Colonic mucosa (tissue), 4 donors: Measurements from ENCODE around the gene PPP1R9B. TPM values are rescaled to one million over a fixed set of nuclear protein-coding genes. Genes with fewer than 3 reads are reported as not detected.
A peak's percentile ranks its signal among the peaks of the same experiment; 100 is the strongest.

Source experiments
- DNase-seq: peaks from one replicate; pipeline ENCODE4 v3.0.0-alpha.2; 2020
- H3K27ac ChIP-seq: fragments of 200-600 bp; one replicate; pipeline ENCODE4 v1.8.0; 2021
- H3K27me3 ChIP-seq: fragments of 200-600 bp; one replicate; pipeline ENCODE4 v1.8.0; 2021
- H3K36me3 ChIP-seq: fragments of 200-600 bp; one replicate; pipeline ENCODE4 v1.8.0; 2021
- H3K4me1 ChIP-seq: fragments of 200-600 bp; one replicate; pipeline ENCODE4 v1.8.0; 2021; ENCODE audit warnings: mild to moderate bottlenecking
- H3K4me3 ChIP-seq: fragments of 200-600 bp; one replicate; pipeline ENCODE4 v1.8.0; 2021
- H3K9ac ChIP-seq, 2 donors: one replicate each; pipeline ENCODE4 v1.7.0; 2013; ENCODE audit warnings: control low read depth in 2 of 2, low read depth in 2 of 2, low read length in 2 of 2
- H3K9me3 ChIP-seq: fragments of 200-600 bp; one replicate; pipeline ENCODE4 v1.8.0; 2021
- CTCF ChIP-seq: fragments of 200-600 bp; IDR thresholded peaks from one replicate; pipeline ENCODE4 v1.8.0; 2022; ENCODE audit warnings: antibody characterized with exemption, mild to moderate bottlenecking
- intact Hi-C: fragments of 100-400 bp; cut with DNase I; formaldehyde crosslinking; loops from one replicate; pipeline ENCODE4 v1.14.1; 2022
- total RNA-seq, 2 donors: library from RNA; stranded (reverse); fragmentation: NEBNext Ultra II Directional in 1 of 2; extraction: Animal tissue kit (Norgen Biotek cat#: 25700) in 1 of 2; gene quantifications; one replicate each; pipeline ENCODE4 v1.2.1, GENCODE V29; 2021
- donor health status: healthy.
- donor health status: DM: no; HTN: no; CAD: no.
- donor health status: DM: no; HTN: no; CAD: no.

The PPP1R9B gene
- total RNA-seq, result 10 to 100 TPM; 36.6 to 43.2 TPM

DNA sequence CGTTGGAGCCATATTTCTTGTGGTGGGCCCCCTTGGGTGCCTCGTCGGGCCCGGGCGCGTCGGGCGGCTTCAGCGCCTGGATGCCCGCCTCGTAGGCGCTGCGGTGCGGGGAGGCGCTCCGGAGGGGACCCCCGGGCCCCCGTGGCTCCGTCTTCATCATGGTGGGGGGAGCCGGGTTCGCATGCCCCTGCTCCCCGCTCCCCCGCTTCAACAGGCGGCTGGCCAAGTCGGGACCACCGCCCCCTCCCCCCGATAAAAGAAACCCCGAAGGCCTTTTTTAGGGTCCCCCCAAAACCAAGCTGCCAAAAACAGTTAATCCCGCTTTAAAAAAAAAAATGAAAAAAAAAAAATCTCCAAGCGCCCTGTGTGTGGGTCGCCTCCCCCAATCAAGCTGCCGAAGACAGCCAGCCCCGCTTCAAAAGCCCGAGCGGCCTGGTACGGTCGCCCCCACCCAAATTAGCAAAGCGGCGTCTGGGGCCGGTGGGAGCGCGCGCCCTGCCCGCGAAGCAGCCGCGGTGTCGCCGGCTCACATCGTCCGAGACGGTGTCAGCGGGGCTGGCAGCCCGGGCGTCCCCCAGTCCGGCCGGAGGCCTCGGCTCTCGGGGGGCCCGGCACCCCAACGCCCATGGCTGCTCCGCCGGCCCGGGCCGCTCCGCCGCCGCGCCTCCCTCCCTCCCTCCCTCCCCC is at the start of gene PPP1R9B:
PPP1R9B (minus strand) TSS at position 324 of the 687 bp plus-strand sequence; CDS start at position 160, 164 bp downstream.
- H3K36me3 ChIP-seq, result no peaks in the 10 kb centered on the region
- no peak for TF ChIP-seq CTCF
- H3K4me1 ChIP-seq, result peaks cover 9% of the 10 kb centered on the region
- no peak for DNase-seq
- H3K9me3 ChIP-seq, result no peaks in the 10 kb centered on the region
- intact Hi-C loops, result loop anchor here (5.0 kb wide), 1 partner anchor 53 kb away; the partner anchor contains the start of gene PDK2
- H3K4me3 ChIP-seq, result peak within 1 kb of the TSS; percentile 87
- peak within 1 kb of the TSS; percentile 76 to 89 for H3K9ac ChIP-seq
- no peaks in the 10 kb centered on the region for H3K27me3 ChIP-seq
- peak within 1 kb of the TSS; percentile 91 for H3K27ac ChIP-seq

GRCh38 chr17:50199803-50200456 is 49.5 kb upstream of the PPP1R9B start:
- intact Hi-C loops, result loop anchor here (2.0 kb wide), 1 partner anchor 73 kb away; no protein-coding TSS in a partner anchor
- Histone ChIP-seq H3K27ac (peak overlapping the region; percentile 87), H3K9me3 (no peaks in the 10 kb centered on the region), H3K4me3 (peak overlapping the region; percentile 36), H3K9ac (peak overlapping the region; percentile 74), H3K36me3 (no peaks in the 10 kb centered on the region), H3K4me1 (peaks cover 3% of the 10 kb centered on the region), H3K27me3 (peaks cover 17% of the 10 kb centered on the region)
- no peak for TF ChIP-seq CTCF
- peak; percentile 94 for DNase-seq

GRCh38 chr17:50199211-50199802 is 48.8 kb upstream of the PPP1R9B start:
- Histone ChIP-seq H3K27ac (peak overlapping the region; percentile 87), H3K4me1 (peaks cover 3% of the 10 kb centered on the region), H3K4me3 (peak overlapping the region; percentile 36), H3K9me3 (no peaks in the 10 kb centered on the region), H3K27me3 (peaks cover 17% of the 10 kb centered on the region), H3K9ac (peak overlapping the region; percentile 8 to 51), H3K36me3 (no peaks in the 10 kb centered on the region)
- no peak for TF ChIP-seq CTCF
- intact Hi-C loops, result no loop called here
- no peak for DNase-seq

DNA sequence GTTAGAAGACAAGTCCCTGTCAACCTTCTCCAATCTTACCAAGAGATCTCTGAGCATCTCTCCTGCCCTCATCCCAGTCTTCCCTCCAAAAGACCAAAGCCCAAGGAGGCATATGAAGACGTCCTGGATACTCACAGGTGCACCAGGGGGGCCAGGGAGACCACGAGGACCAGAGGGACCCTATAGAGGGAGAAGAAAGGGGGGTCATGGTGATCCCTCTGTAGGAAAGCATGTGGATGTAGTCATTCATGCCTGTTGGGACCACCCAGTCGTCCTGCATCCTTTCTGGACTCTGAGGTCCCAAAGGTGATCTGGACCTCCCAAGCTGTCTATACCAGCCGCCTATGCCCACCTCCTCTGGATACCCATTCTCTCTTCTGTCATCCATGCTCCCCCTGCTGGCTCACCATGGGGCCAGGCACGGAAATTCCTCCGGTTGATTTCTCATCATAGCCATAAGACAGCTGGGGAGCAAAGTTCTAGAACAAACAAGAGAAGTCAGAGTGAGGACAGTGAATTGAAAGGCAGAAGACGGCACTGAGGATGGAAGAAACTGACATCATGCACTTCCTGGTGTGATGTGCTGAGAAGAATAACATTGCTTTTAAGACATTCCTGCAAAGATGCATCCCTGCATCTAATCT is 47.7 kb upstream of the PPP1R9B start:
- Histone ChIP-seq H3K9me3 (no peaks in the 10 kb centered on the region), H3K4me3 (no peak overlapping the region), H3K36me3 (no peaks in the 10 kb centered on the region), H3K27ac (no peak overlapping the region), H3K9ac (no peak overlapping the region), H3K4me1 (peaks cover 3% of the 10 kb centered on the region), H3K27me3 (peaks cover 17% of the 10 kb centered on the region)
- peak; percentile 86 for DNase-seq
- peak; percentile 48 for TF ChIP-seq CTCF
- intact Hi-C loops, result no loop called here

- TF ChIP-seq CTCF, result no peak
- no peak for DNase-seq
- intact Hi-C loops, result loop anchor here (2.0 kb wide), 1 partner anchor 26 kb away; no protein-coding TSS in a partner anchor
- no peaks in the 10 kb centered on the region for H3K36me3 ChIP-seq
- no peak overlapping the region for H3K4me3 ChIP-seq
- H3K4me1 ChIP-seq, result peaks cover 3% of the 10 kb centered on the region
- H3K9ac ChIP-seq, result no peak overlapping the region
- H3K9me3 ChIP-seq, result no peaks in the 10 kb centered on the region
- H3K27me3 ChIP-seq, result peaks cover 11% of the 10 kb centered on the region
- H3K27ac ChIP-seq, result no peak overlapping the region
Observed at GRCh38 chr17:50196826-50197225, 46.3 kb upstream of the PPP1R9B start.
